Measurements from ENCODE around the gene MAGEA6.
"Not testable (repeated sequence)": the region's sequence is repeated elsewhere in the genome, so short reads cannot be mapped to it uniquely, and the experiment has no call there.

Gene MAGEA6

DNA sequence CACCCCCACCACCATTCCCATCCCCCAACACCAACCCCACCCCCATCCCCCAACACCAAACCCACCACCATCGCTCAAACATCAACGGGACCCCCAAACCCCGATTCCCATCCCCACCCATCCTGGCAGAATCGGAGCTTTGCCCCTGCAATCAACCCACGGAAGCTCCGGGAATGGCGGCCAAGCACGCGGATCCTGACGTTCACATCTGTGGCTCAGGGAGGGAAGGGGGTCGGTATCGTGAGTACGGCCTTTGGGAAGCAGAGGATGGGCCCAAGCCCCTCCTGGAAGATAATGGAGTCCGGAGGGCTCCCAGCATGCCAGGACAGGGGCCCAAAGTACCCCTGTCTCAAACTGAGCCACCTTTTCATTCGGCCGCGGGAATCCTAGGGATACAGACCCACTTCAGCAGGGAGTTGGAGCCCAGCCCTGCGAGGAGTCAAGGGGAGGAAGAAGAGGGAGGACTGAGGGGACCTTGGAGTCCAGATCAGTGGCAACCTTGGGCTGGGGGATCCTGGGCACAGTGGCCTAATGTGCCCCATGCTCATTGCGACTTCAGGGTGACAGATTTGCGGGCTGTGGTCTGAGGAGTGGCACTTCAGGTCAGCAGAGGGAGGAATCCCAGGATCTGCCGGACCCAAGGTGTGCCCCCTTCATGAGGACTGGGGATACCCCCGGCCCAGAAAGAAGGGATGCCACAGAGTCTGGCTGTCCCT is 35.2 kb downstream of the MAGEA6 start:
- DNase-seq (ENCODE audit: low read depth, low spot score) = not testable (repeated sequence)

DNA sequence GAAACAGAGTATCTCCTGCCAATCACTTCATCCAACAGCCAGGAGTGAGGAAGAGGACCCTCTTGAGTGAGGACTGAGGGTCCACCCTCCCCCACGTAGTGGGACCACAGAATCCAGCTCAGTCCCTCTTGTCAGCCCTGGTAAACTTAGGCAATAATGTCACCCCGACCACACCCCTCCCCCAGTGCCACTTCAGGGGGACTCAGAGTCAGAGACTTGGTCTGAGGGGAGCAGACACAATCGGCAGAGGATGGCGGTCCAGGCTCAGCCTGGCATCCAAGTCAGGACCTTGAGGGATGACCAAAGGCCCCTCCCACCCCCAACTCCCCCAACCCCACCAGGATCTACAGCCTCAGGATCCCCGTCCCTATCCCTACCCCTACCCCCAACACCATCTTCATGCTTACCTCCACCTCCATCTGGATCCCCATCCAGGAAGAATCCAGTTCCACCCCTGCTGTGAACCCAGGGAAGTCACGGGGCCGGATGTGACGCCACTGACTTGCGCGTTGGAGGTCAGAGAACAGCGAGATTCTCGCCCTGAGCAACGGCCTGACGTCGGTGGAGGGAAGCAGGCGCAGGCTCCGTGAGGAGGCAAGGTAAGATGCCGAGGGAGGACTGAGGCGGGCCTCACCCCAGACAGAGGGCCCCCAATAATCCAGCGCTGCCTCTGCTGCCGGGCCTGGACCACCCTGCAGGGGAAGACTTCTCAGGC is 36.1 kb downstream of the MAGEA6 start, which contains the start of the genes CSAG1 and MAGEA12:
Gene CSAG1, minus strand, starts transcription at position 461 of the 715 bp plus-strand sequence. CDS start 1,261 bp downstream, outside the sequence.
Gene MAGEA12, plus strand, starts transcription at position 497 of the 715 bp plus-strand sequence. CDS start 2,405 bp downstream, outside the sequence.
- DNase-seq (ENCODE audit: low read depth, low spot score) = no peak

DNA sequence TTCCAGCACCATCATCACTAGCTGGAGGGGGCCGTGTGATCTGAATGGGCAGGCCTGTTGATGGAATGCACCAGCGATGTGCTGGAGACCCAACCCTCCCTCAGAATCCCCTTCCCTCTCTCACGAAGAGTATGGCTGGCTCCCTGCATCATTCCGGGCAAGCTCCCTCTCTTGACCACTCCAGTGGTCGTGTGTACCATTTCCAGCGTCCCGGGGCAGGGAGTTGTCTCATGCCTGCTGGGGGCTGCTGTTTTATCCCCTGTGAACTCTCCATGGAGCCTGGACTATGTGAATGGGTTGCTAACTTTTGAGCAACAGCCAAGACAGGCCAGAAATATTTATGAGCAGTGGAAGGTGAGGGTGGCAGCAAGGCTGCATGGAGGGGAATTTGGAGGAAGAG is 44.1 kb downstream of the MAGEA6 start:
- DNase-seq (ENCODE audit: low read depth, low spot score) = no peak
